Muscle layer of duodenum (tissue), 2 donors: ENCODE results near the gene NOL4L.
A peak's percentile ranks its signal among the peaks of the same experiment; 100 is the strongest.

Source experiments
- H3K27ac ChIP-seq: one replicate; pipeline ENCODE4 v1.7.0; 2013; ENCODE audit warnings: mild to moderate bottlenecking, low read length
- H3K27me3 ChIP-seq: one replicate; pipeline ENCODE4 v1.7.0; 2013; ENCODE audit warnings: low read depth, mild to moderate bottlenecking, control low read depth, low read length
- H3K36me3 ChIP-seq, 2 donors: one replicate each; pipeline ENCODE4 v1.7.0; 2013; ENCODE audit warnings: low read length in 2 of 2, control low read depth in 1 of 2, mild to moderate bottlenecking in 1 of 2; ENCODE audit not compliant: insufficient read depth in 2 of 2, control insufficient read depth in 1 of 2
- H3K4me1 ChIP-seq, 2 donors: one replicate each; pipeline ENCODE4 v1.7.0; 2013; ENCODE audit warnings: low read length in 2 of 2, mild to moderate bottlenecking in 2 of 2, control low read depth in 1 of 2, moderate library complexity in 1 of 2; ENCODE audit not compliant: insufficient read depth in 2 of 2, control insufficient read depth in 1 of 2
- H3K4me3 ChIP-seq, 2 donors: one replicate each; pipeline ENCODE4 v1.7.0; 2013; ENCODE audit warnings: low read length in 2 of 2, low read depth in 1 of 2, mild to moderate bottlenecking in 1 of 2
- H3K9me3 ChIP-seq, 2 donors: one replicate each; pipeline ENCODE4 v1.7.0; 2013; ENCODE audit warnings: low read length in 2 of 2, control low read depth in 1 of 2, mild to moderate bottlenecking in 1 of 2; ENCODE audit not compliant: control insufficient read depth in 1 of 2
- donor health status: healthy.

Gene NOL4L

GRCh38 chr20:32589256-32589655, 4.1 kb upstream of the NOL4L start:
- Histone ChIP-seq H3K27ac (no peak overlapping the region), H3K4me3 (no peak overlapping the region), H3K9me3 (no peaks in the 10 kb centered on the region), H3K27me3 (no peaks in the 10 kb centered on the region), H3K4me1 (peaks cover 0 to 5% of the 10 kb centered on the region in 2 donors), H3K36me3 (no peaks in the 10 kb centered on the region)

- H3K27me3 ChIP-seq: no peaks in the 10 kb centered on the region
- no peak overlapping the region for H3K4me3 ChIP-seq
- H3K36me3 ChIP-seq: no peaks in the 10 kb centered on the region
- peaks cover 0 to 5% of the 10 kb centered on the region in 2 donors for H3K4me1 ChIP-seq
- H3K9me3 ChIP-seq: no peaks in the 10 kb centered on the region
- H3K27ac ChIP-seq: no peak overlapping the region
Observed at GRCh38 chr20:32588040-32588439, 2.9 kb upstream of the NOL4L start.

DNA sequence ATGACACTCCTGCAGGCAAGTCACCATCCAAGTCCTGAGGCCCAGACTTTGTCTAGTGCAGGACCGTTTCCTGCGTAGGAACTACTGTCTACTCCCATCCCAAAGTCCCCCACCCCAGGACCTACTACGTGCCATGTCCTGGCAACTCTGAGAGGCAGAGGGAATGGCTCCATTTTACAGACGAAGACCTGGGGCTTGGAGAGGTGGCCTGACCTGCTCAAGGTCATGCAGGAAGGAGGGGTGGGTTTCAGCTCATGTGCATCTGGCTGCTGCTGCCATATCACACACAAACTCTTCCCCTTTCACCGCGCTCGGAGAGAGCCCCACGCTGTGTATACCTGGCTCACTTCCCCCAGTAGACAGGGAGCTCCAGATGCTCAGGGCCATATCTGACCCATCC, 1.2 kb upstream of the NOL4L start:
- H3K9me3 ChIP-seq: no peaks in the 10 kb centered on the region
- H3K4me3 ChIP-seq: no peak overlapping the region
- no peak overlapping the region for H3K27ac ChIP-seq
- no peaks in the 10 kb centered on the region for H3K36me3 ChIP-seq
- no peaks in the 10 kb centered on the region for H3K27me3 ChIP-seq
- H3K4me1 ChIP-seq: peaks cover 0 to 5% of the 10 kb centered on the region in 2 donors

GRCh38 chr20:32585586-32586127, 524 bp upstream of the NOL4L start:
- H3K4me1 ChIP-seq: peaks cover 0 to 5% of the 10 kb centered on the region in 2 donors
- H3K27me3 ChIP-seq: no peaks in the 10 kb centered on the region
- no peak overlapping the region for H3K27ac ChIP-seq
- H3K36me3 ChIP-seq: no peaks in the 10 kb centered on the region
- H3K9me3 ChIP-seq: no peaks in the 10 kb centered on the region
- H3K4me3 ChIP-seq: no peak overlapping the region

- Histone ChIP-seq H3K9me3 (no peaks in the 10 kb centered on the region), H3K36me3 (no peaks in the 10 kb centered on the region), H3K27ac (no peak overlapping the region), H3K4me1 (peaks cover 0 to 5% of the 10 kb centered on the region in 2 donors), H3K4me3 (peak overlapping the region in 1 of 2 donors; percentile 50), H3K27me3 (no peaks in the 10 kb centered on the region)
Observed at GRCh38 chr20:32583581-32584070, 1.5 kb downstream of the NOL4L start.

- H3K4me1 ChIP-seq: peaks cover 0 to 5% of the 10 kb centered on the region in 2 donors
- H3K27ac ChIP-seq: no peak overlapping the region
- no peaks in the 10 kb centered on the region for H3K36me3 ChIP-seq
- peak overlapping the region in 1 of 2 donors; percentile 50 for H3K4me3 ChIP-seq
- no peaks in the 10 kb centered on the region for H3K9me3 ChIP-seq
- H3K27me3 ChIP-seq: no peaks in the 10 kb centered on the region
Observed at GRCh38 chr20:32582659-32583580, 2.2 kb downstream of the NOL4L start.

GRCh38 chr20:32581839-32582658, 3.1 kb downstream of the NOL4L start:
- Histone ChIP-seq H3K4me3 (no peak overlapping the region), H3K4me1 (peaks cover 0 to 5% of the 10 kb centered on the region in 2 donors), H3K27me3 (no peaks in the 10 kb centered on the region), H3K9me3 (no peaks in the 10 kb centered on the region), H3K27ac (no peak overlapping the region), H3K36me3 (no peaks in the 10 kb centered on the region)

- H3K27ac ChIP-seq: no peak overlapping the region
- no peaks in the 10 kb centered on the region for H3K9me3 ChIP-seq
- no peaks in the 10 kb centered on the region for H3K27me3 ChIP-seq
- peaks cover 0 to 5% of the 10 kb centered on the region in 2 donors for H3K4me1 ChIP-seq
- no peak overlapping the region for H3K4me3 ChIP-seq
- H3K36me3 ChIP-seq: no peaks in the 10 kb centered on the region
Observed at GRCh38 chr20:32580970-32581838, 3.9 kb downstream of the NOL4L start.

GRCh38 chr20:32580219-32580969, 4.7 kb downstream of the NOL4L start:
- Histone ChIP-seq H3K4me3 (no peak overlapping the region), H3K36me3 (no peaks in the 10 kb centered on the region), H3K4me1 (peaks cover 0 to under 1% of the 10 kb centered on the region in 2 donors), H3K27ac (no peak overlapping the region), H3K9me3 (no peaks in the 10 kb centered on the region), H3K27me3 (no peaks in the 10 kb centered on the region)

GRCh38 chr20:32578840-32579390, 6.2 kb downstream of the NOL4L start:
- Histone ChIP-seq H3K36me3 (no peaks in the 10 kb centered on the region), H3K27me3 (no peaks in the 10 kb centered on the region), H3K9me3 (no peaks in the 10 kb centered on the region), H3K4me3 (no peak overlapping the region), H3K27ac (no peak overlapping the region), H3K4me1 (peaks cover 0 to 6% of the 10 kb centered on the region in 2 donors)
